Gastrocnemius medialis (tissue), 4 donors: ENCODE results near the gene MACROD2. TPM values are rescaled to one million over a fixed set of nuclear protein-coding genes. Genes with fewer than 3 reads are reported as not detected.

ENCODE experiments used
- ATAC-seq, 2 donors: fragments of 150-250 bp; one replicate each; pipeline ENCODE4 v1.9.1; 2016
- DNase-seq, 2 donors: peaks; one replicate each; pipeline ENCODE4 v3.0.0-alpha.2; 2019
- H3K27ac ChIP-seq, 4 donors: fragments of 200-600 bp; sonication (generic); 1 replicate in 1 of 4; 2 replicates in 3 of 4; pipeline ENCODE4 v1.5.1; 2016 to 2018; ENCODE audit warnings: mild to moderate bottlenecking in 2 of 4, moderate library complexity in 1 of 4
- H3K27me3 ChIP-seq, 3 donors: fragments of 200-600 bp; sonication (generic) in 2 of 3; 1 replicate in 1 of 3; 2 replicates in 2 of 3; pipeline versions ENCODE4 v1.5.1 to v1.6.0; 2016 to 2019; ENCODE audit warnings: mild to moderate bottlenecking in 1 of 3, moderate library complexity in 1 of 3
- H3K36me3 ChIP-seq, 2 donors: fragments of 200-600 bp; sonication (generic) in 1 of 2; one replicate each; pipeline ENCODE4 v1.5.1; 2017 to 2018
- H3K4me1 ChIP-seq, 2 donors: fragments of 200-600 bp; sonication (generic) in 1 of 2; one replicate each; pipeline ENCODE4 v1.5.1; 2016 to 2017; ENCODE audit warnings: mild to moderate bottlenecking in 2 of 2
- H3K4me3 ChIP-seq, 4 donors: fragments of 200-600 bp; sonication (generic) in 3 of 4; 1 replicate in 1 of 4; 2 replicates in 3 of 4; pipeline ENCODE4 v1.5.1; 2016 to 2019; ENCODE audit warnings: mild to moderate bottlenecking in 2 of 4
- H3K9me3 ChIP-seq, 3 donors: fragments of 200-600 bp; sonication (generic) in 2 of 3; 1 replicate in 1 of 3; 2 replicates in 2 of 3; pipeline ENCODE4 v1.5.1; 2016 to 2019
- POLR2A ChIP-seq, 2 donors: fragments of 450-650 bp; IDR thresholded peaks; one replicate each; pipeline ENCODE4 v1.6.1; 2017; ENCODE audit warnings: antibody characterized with exemption in 2 of 2, mild to moderate bottlenecking in 2 of 2, moderate library complexity in 2 of 2
- in situ Hi-C, 4 donors: fragments of 200-750 bp; cut with MboI; loops; one replicate each; pipeline versions ENCODE4 v1.15.0 to v1.8.0; 2017; ENCODE audit warnings: low sequenced_read_pairs in 4 of 4
- intact Hi-C: fragments of 100-400 bp; cut with DNase I; formaldehyde crosslinking; loops from one replicate; pipeline ENCODE4 v1.15.1; 2023; ENCODE audit warnings: low total_unique reads
- total RNA-seq, 4 donors: library from RNA; depleted of rRNA; stranded (reverse); fragments of >200 nt; gene quantifications; one replicate each; pipeline versions ENCODE4 v1.1.0 to v1.2.3, GENCODE V29; 2016
- TF ChIP-seq, protein P1 (sequence below), 5 experiments: fragments of 450-650 bp in 3 of 5; fragments of 200-600 bp in 2 of 5; sonication (generic) in 2 of 5; IDR thresholded peaks in 4 of 5; conservative IDR thresholded peaks in 1 of 5; 1 replicate in 4 of 5; 2 replicates in 1 of 5; pipeline ENCODE4 v1.5.1; 2016 to 2019; ENCODE audit warnings: antibody characterized with exemption in 5 of 5, mild to moderate bottlenecking in 3 of 5, moderate library complexity in 3 of 5

Gene MACROD2
- total RNA-seq, 4 donors from 2014 or later, result 1.8 to 10.2 (median 3.6) TPM

GRCh38 chr20:14677455-14677854 lies 682.1 kb downstream of the MACROD2 start:
- no peak overlapping the region for H3K27ac ChIP-seq
- H3K27me3 ChIP-seq, result no peaks in the 10 kb centered on the region
- H3K9me3 ChIP-seq, result no peaks in the 10 kb centered on the region
- no peaks in the 10 kb centered on the region for H3K4me1 ChIP-seq
- TF ChIP-seq, protein P1, sequence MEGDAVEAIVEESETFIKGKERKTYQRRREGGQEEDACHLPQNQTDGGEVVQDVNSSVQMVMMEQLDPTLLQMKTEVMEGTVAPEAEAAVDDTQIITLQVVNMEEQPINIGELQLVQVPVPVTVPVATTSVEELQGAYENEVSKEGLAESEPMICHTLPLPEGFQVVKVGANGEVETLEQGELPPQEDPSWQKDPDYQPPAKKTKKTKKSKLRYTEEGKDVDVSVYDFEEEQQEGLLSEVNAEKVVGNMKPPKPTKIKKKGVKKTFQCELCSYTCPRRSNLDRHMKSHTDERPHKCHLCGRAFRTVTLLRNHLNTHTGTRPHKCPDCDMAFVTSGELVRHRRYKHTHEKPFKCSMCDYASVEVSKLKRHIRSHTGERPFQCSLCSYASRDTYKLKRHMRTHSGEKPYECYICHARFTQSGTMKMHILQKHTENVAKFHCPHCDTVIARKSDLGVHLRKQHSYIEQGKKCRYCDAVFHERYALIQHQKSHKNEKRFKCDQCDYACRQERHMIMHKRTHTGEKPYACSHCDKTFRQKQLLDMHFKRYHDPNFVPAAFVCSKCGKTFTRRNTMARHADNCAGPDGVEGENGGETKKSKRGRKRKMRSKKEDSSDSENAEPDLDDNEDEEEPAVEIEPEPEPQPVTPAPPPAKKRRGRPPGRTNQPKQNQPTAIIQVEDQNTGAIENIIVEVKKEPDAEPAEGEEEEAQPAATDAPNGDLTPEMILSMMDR (IDR thresholded peaks at IDR 0.05 in 4 of 5, conservative IDR thresholded peaks at IDR 0.05 in 1 of 5), result no peak
- TF ChIP-seq POLR2A (IDR thresholded peaks at IDR 0.05), result no peak
- ATAC-seq (no peak), DNase-seq (no peak)
- H3K36me3 ChIP-seq, result no peaks in the 10 kb centered on the region
- intact Hi-C loops, result no loop called here
- no peak overlapping the region for H3K4me3 ChIP-seq
- in situ Hi-C loops, result no loop called here

DNA sequence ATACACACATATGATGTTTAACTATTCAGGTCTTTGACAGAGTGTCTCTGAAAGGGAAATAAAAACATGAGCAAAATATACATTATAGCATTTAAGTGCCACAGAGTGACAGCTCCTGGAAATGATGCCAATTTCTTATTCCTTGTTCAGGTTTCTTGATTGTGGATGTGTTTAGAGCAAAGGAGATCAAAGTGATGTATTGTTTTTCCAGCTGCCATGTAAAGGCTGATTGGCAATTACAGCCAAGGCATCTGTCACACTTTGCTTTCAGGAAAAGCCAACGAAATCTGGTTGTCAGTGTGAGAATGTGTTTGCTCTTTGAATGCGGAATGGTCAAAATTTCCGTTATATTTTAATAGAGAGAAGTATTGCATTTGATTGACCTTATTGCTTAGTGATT lies 689.9 kb downstream of the MACROD2 start:
- in situ Hi-C loops, result no loop called here
- no peak overlapping the region for H3K27ac ChIP-seq
- H3K9me3 ChIP-seq, result no peaks in the 10 kb centered on the region
- intact Hi-C loops, result no loop called here
- H3K36me3 ChIP-seq, result no peaks in the 10 kb centered on the region
- H3K4me1 ChIP-seq, result no peaks in the 10 kb centered on the region
- DNase-seq, result no peak
- H3K27me3 ChIP-seq, result no peaks in the 10 kb centered on the region
- TF ChIP-seq, protein P1 (IDR thresholded peaks at IDR 0.05 in 4 of 5, conservative IDR thresholded peaks at IDR 0.05 in 1 of 5), result no peak
- no peak for TF ChIP-seq POLR2A (IDR thresholded peaks at IDR 0.05)
- no peak overlapping the region for H3K4me3 ChIP-seq
- no peak for ATAC-seq

- Histone ChIP-seq H3K36me3 (no peaks in the 10 kb centered on the region), H3K27ac (no peak overlapping the region), H3K4me1 (no peaks in the 10 kb centered on the region), H3K4me3 (no peak overlapping the region), H3K27me3 (no peaks in the 10 kb centered on the region), H3K9me3 (no peaks in the 10 kb centered on the region)
- ATAC-seq, result no peak
- in situ Hi-C loops, result no loop called here
- no peak for TF ChIP-seq POLR2A (IDR thresholded peaks at IDR 0.05)
- TF ChIP-seq, protein P1 (IDR thresholded peaks at IDR 0.05 in 4 of 5, conservative IDR thresholded peaks at IDR 0.05 in 1 of 5), result no peak
- intact Hi-C loops, result no loop called here
- no peak for DNase-seq
Measured at GRCh38 chr20:14687313-14687712, 692.0 kb downstream of the MACROD2 start.

- no peak for TF ChIP-seq POLR2A (IDR thresholded peaks at IDR 0.05)
- TF ChIP-seq, protein P1 (IDR thresholded peaks at IDR 0.05 in 4 of 5, conservative IDR thresholded peaks at IDR 0.05 in 1 of 5), result no peak
- Histone ChIP-seq H3K27ac (no peak overlapping the region), H3K4me1 (no peaks in the 10 kb centered on the region), H3K36me3 (no peaks in the 10 kb centered on the region), H3K27me3 (no peaks in the 10 kb centered on the region), H3K9me3 (no peaks in the 10 kb centered on the region), H3K4me3 (no peak overlapping the region)
- ATAC-seq (no peak), DNase-seq (no peak)
- in situ Hi-C loops, result no loop called here
- intact Hi-C loops, result no loop called here
Measured at GRCh38 chr20:14688005-14688404, 692.7 kb downstream of the MACROD2 start.

DNA sequence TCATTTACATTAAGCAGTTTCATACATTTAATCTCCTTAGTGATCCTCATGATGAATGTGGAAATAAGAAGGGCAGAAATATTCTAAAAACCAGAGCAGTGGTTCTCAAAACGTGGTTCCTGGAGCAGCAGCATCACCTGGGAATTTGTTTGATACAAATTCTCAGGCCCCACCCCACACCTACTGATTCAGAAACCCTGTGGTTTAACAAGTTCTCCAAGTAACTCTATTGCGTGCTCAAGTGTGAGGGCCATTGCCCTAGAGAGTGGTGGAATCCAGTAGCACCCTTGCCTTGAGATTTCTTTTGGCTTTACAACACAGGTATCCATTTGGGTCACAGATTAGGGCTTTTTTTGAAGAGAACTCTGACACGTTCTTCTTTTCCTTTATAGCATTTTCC lies 696.7 kb downstream of the MACROD2 start:
- TF ChIP-seq POLR2A (IDR thresholded peaks at IDR 0.05), result no peak
- TF ChIP-seq, protein P1 (IDR thresholded peaks at IDR 0.05 in 4 of 5, conservative IDR thresholded peaks at IDR 0.05 in 1 of 5), result no peak
- intact Hi-C loops, result no loop called here

More for the DNA sequence above, 696.7 kb downstream of the MACROD2 start:
- Histone ChIP-seq H3K27me3 (no peaks in the 10 kb centered on the region), H3K4me3 (no peak overlapping the region), H3K36me3 (no peaks in the 10 kb centered on the region), H3K4me1 (peaks cover 0 to 3% of the 10 kb centered on the region in 2 donors), H3K9me3 (no peaks in the 10 kb centered on the region), H3K27ac (no peak overlapping the region)
- DNase-seq (no peak), ATAC-seq (no peak)
- in situ Hi-C loops, result no loop called here
